PC-3 (cell line): ENCODE measurements around the gene MYL9. TPM values are rescaled to one million over a fixed set of nuclear protein-coding genes. Genes with fewer than 3 reads are reported as not detected.

Source experiments
- ATAC-seq: fragments of 200-7000 bp; cut with Tn5 transposase; 2 replicates; pipeline ENCODE4 v1.9.1; 2020; ENCODE audit warnings: mild to moderate bottlenecking, moderate library complexity
- BruUV-seq: library from RNA; stranded (reverse); fragments of 400-500 nt; replicated peaks from 2 replicates; lab custom pipeline; 2021; lab: Mats Ljungman, UMichigan
- CTCF ChIA-PET: fragments of 300-600 bp; sonication (Branson Sonifier 250); formaldehyde crosslinking; loops from one replicate; lab custom pipeline; 2022; ENCODE audit warnings: antibody characterized with exemption; lab: Charles Lee
- POLR2A ChIA-PET: fragments of 300-600 bp; sonication (Branson Sonifier 250); formaldehyde crosslinking; loops from one replicate; lab custom pipeline; 2022; ENCODE audit warnings: antibody characterized with exemption; ENCODE audit not compliant: unreplicated experiment; lab: Charles Lee
- DNase-seq: peaks from one replicate; pipeline ENCODE4 v3.0.0-alpha.2; 2015
- H2AFZ ChIP-seq: fragments of 300-600 bp; sonication (generic); 2 replicates; pipeline ENCODE4 v1.6.0; 2016; ENCODE audit warnings: antibody characterized with exemption, low read length
- H3F3A ChIP-seq: fragments of 300-600 bp; sonication (generic); one replicate; pipeline ENCODE4 v1.6.0; 2017; ENCODE audit warnings: antibody characterized with exemption, low read length, control low read depth, mild to moderate bottlenecking; ENCODE audit not compliant: unreplicated experiment
- H3K27ac ChIP-seq: fragments of 300-600 bp; sonication (generic); 2 replicates; pipeline ENCODE4 v1.5.1; 2016; ENCODE audit warnings: mild to moderate bottlenecking, low read length
- H3K27me3 ChIP-seq: fragments of 300-600 bp; sonication (generic); 2 replicates; pipeline ENCODE4 v1.6.1; 2016; ENCODE audit warnings: low read length, mixed read lengths
- H3K36me3 ChIP-seq: fragments of 300-600 bp; sonication (generic); 2 replicates; pipeline ENCODE4 v1.6.1; 2016; ENCODE audit warnings: low read depth, mixed run types, low read length, mixed read lengths
- H3K4me1 ChIP-seq: fragments of 300-600 bp; sonication (generic); 2 replicates; pipeline ENCODE4 v1.5.1; 2016; ENCODE audit warnings: low read length; ENCODE audit not compliant: insufficient read depth
- H3K4me2 ChIP-seq: fragments of 300-600 bp; sonication (generic); 2 replicates; pipeline ENCODE4 v1.6.0; 2016; ENCODE audit warnings: low read length
- H3K4me3 ChIP-seq: fragments of 300-600 bp; sonication (generic); 2 replicates; pipeline ENCODE4 v1.5.1; 2016; ENCODE audit warnings: mild to moderate bottlenecking, low read length, mixed read lengths
- H3K79me2 ChIP-seq: fragments of 300-600 bp; sonication (generic); 2 replicates; pipeline ENCODE4 v1.6.1; 2017; ENCODE audit warnings: low read length, mixed read lengths
- H3K9ac ChIP-seq: fragments of 300-600 bp; sonication (generic); 2 replicates; pipeline ENCODE4 v1.6.0; 2016; ENCODE audit warnings: mild to moderate bottlenecking, low read length
- H3K9me2 ChIP-seq: fragments of 300-600 bp; sonication (generic); replicated peaks from 2 replicates; pipeline ENCODE4 v1.6.1; 2016; ENCODE audit warnings: mixed run types, low read length, mixed read lengths
- H3K9me3 ChIP-seq: fragments of 300-600 bp; sonication (generic); 2 replicates; pipeline ENCODE4 v1.6.1; 2016; ENCODE audit warnings: low read length, mixed read lengths
- H4K20me1 ChIP-seq: fragments of 300-600 bp; sonication (generic); 2 replicates; pipeline ENCODE4 v1.6.1; 2016; ENCODE audit warnings: low read length, mixed read lengths
- EZH2 ChIP-seq: fragments of 300-600 bp; sonication (generic); IDR thresholded peaks from one replicate; pipeline ENCODE4 v1.6.1; 2017; ENCODE audit warnings: antibody characterized with exemption, mild to moderate bottlenecking, low read length; ENCODE audit not compliant: unreplicated experiment
- EZH2phosphoT487 ChIP-seq: fragments of 300-600 bp; sonication (generic); IDR thresholded peaks from 2 replicates; pipeline ENCODE4 v1.6.1; 2018; ENCODE audit warnings: mild to moderate bottlenecking, antibody characterized with exemption, low read length, borderline replicate concordance
- intact Hi-C: fragments of 100-400 bp; cut with micrococcal nuclease; formaldehyde crosslinking; loops from 2 replicates; pipeline ENCODE4 v1.9.0; 2023
- total RNA-seq: library from RNA; depleted of rRNA; stranded (reverse); fragments of >200 nt; gene quantifications from 2 replicates; pipeline ENCODE4 v1.2.3, GENCODE V29; 2014
- TF ChIP-seq, protein P1 (sequence below): fragments of 300-600 bp; sonication (generic); conservative IDR thresholded peaks from 2 replicates; pipeline ENCODE4 v1.5.1; 2017; ENCODE audit warnings: antibody characterized with exemption, low read depth, mild to moderate bottlenecking, low read length

The MYL9 gene
- total RNA-seq, 1 experiment from 2014 or later: 12.0 TPM

DNA sequence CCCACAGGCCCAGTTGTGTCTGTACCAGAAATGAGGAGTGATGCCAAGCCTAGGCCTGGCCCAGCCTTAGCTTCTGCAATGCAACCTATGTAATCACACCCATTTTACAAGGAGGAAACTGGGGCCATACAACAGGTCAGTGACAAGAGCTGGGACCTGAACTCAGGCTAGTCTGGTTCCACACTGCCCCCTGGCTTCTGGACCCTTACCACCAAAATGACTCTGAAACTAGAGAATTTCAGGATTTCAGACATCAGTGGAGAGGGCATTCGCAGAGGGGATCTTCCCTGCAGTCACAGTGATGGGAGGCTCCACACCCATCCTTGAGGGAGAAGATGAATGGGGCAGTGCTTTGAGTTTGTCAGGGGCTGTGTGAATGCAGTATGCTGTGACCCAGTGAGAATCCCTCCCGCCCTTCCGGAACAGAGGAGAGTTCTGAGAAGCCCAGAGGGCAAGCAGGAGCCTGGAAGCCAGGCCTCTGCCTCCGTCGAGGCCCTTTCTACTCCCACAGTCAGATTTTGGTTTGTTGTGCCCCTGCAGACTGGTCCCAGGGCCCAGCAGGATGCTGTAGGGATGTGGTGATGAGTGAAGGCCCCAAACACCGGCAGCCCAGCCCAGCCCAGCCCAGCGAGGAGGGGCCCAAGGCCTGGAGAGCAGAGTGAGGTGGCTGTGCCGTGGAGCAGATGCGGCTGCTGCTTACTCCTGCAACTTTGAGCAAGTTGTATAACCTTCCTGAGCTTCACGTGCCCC is 48.1 kb upstream of the MYL9 start:
- Histone ChIP-seq H3K4me1 (no peaks in the 10 kb centered on the region), H3K36me3 (peaks cover 15% of the 10 kb centered on the region), H3K27me3 (no peaks in the 10 kb centered on the region), H3K4me2 (no peak overlapping the region), H4K20me1 (peaks cover 16% of the 10 kb centered on the region; the same call in 1 of the 2 replicates), H3F3A (no peaks in the 10 kb centered on the region), H3K27ac (no peak overlapping the region), H3K9me2 (no peaks in the 10 kb centered on the region), H3K4me3 (no peak overlapping the region), H2AFZ (no peak overlapping the region), H3K9ac (no peak overlapping the region), H3K79me2 (peaks cover 51% of the 10 kb centered on the region), H3K9me3 (no peaks in the 10 kb centered on the region)
- no TSS peak for BruUV-seq
- ChIA-PET POLR2A (no interaction called here), CTCF (interaction anchor here (0.5 kb wide), 1 partner anchor 78 kb away, joined by 3 read pairs; no protein-coding TSS in a partner anchor)
- peak; percentile 45 for ATAC-seq
- intact Hi-C loops: no loop called here
- TF ChIP-seq, protein P1, sequence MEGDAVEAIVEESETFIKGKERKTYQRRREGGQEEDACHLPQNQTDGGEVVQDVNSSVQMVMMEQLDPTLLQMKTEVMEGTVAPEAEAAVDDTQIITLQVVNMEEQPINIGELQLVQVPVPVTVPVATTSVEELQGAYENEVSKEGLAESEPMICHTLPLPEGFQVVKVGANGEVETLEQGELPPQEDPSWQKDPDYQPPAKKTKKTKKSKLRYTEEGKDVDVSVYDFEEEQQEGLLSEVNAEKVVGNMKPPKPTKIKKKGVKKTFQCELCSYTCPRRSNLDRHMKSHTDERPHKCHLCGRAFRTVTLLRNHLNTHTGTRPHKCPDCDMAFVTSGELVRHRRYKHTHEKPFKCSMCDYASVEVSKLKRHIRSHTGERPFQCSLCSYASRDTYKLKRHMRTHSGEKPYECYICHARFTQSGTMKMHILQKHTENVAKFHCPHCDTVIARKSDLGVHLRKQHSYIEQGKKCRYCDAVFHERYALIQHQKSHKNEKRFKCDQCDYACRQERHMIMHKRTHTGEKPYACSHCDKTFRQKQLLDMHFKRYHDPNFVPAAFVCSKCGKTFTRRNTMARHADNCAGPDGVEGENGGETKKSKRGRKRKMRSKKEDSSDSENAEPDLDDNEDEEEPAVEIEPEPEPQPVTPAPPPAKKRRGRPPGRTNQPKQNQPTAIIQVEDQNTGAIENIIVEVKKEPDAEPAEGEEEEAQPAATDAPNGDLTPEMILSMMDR: peak; percentile 45
- TF ChIP-seq EZH2phosphoT487: no peak
- peak; percentile 12 for DNase-seq

DNA sequence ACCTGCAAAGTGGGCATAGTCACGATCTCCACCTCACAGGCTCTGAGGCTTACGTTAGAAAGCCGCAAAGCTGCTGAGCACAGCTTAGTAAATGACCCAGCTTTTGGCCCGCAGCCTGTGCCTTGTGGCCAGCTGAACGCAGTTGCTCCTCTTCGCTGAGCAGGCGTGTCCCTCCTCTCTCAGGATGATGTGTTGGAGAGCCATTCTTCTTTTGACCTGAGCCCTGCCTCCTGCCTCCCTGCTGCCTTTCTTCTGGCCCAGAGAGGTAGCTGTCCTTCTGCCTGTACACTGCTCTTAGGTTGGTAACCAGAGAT is 47.6 kb upstream of the MYL9 start:
- Histone ChIP-seq H3K4me2 (no peak overlapping the region), H3K9me2 (no peaks in the 10 kb centered on the region), H3K27ac (no peak overlapping the region), H3K9me3 (no peaks in the 10 kb centered on the region), H2AFZ (no peak overlapping the region), H3K4me3 (no peak overlapping the region), H3K27me3 (no peaks in the 10 kb centered on the region), H3K9ac (no peak overlapping the region), H3K36me3 (peaks cover 20% of the 10 kb centered on the region), H3K4me1 (no peaks in the 10 kb centered on the region), H3K79me2 (peaks cover 48% of the 10 kb centered on the region), H3F3A (no peaks in the 10 kb centered on the region), H4K20me1 (peaks cover 16% of the 10 kb centered on the region; the same call in 1 of the 2 replicates)
- BruUV-seq: no TSS peak
- DNase-seq: no peak
- ChIA-PET POLR2A (interaction anchor here (0.7 kb wide), 1 partner anchor 492 kb away, joined by 3 read pairs; no protein-coding TSS in a partner anchor), CTCF (interaction anchor here (0.5 kb wide), 1 partner anchor 78 kb away, joined by 3 read pairs; no protein-coding TSS in a partner anchor)
- intact Hi-C loops: no loop called here
- ATAC-seq: no peak; the same call in 1 of the 2 replicates
- TF ChIP-seq, protein P1: no peak
- TF ChIP-seq EZH2 (no peak), EZH2phosphoT487 (no peak)
